ENCODE results near the gene CNEP1R1. TPM values are rescaled to one million over a fixed set of nuclear protein-coding genes. Genes with fewer than 3 reads are reported as not detected.

The CNEP1R1 gene
- total RNA-seq, 2 experiments from 2014 or later = 22.7 to 29.1 TPM

- Mint-ChIP-seq H3K4me1 (peaks cover 28% of the 10 kb centered on the region), H3K9me3 (no peaks in the 10 kb centered on the region), H3K27ac (peak overlapping the region; percentile 95), H3K27me3 (no peaks in the 10 kb centered on the region), H3K4me3 (peak overlapping the region; percentile 94), H3K36me3 (ENCODE audit: low read depth) (peaks cover 12% of the 10 kb centered on the region)
- ChIA-PET POLR2A (interaction anchor here (0.6 to 1.2 kb wide), 3 partner anchors 125 to 185 kb away, joined by 3 to 4 read pairs (median 4); no protein-coding TSS in a partner anchor), CTCF (interaction anchor here (0.5 to 2.4 kb wide), 73 partner anchors 8 to 786 kb away, joined by 3 to 25 read pairs (median 4); partner anchors contain the start of genes ADCY7, BRD7, HEATR3 and ZNF423)
- DNase-seq = peak; percentile 37
Observed at GRCh38 chr16:50025537-50025931, 509 bp downstream of the CNEP1R1 start.

GRCh38 chr16:50027829-50028228 is 2.8 kb downstream of the CNEP1R1 start:
- ChIA-PET CTCF (interaction anchor here (0.6 kb wide), 1 partner anchor 139 kb away, joined by 4 read pairs; no protein-coding TSS in a partner anchor), POLR2A (no interaction called here)
- Mint-ChIP-seq H3K36me3 (ENCODE audit: low read depth) (peaks cover 29% of the 10 kb centered on the region), H3K4me1 (peaks cover 34% of the 10 kb centered on the region), H3K27me3 (no peaks in the 10 kb centered on the region), H3K27ac (no peak overlapping the region), H3K9me3 (no peaks in the 10 kb centered on the region), H3K4me3 (no peak overlapping the region)
- no peak for DNase-seq

GRCh38 chr16:50035468-50035992 is 10.5 kb downstream of the CNEP1R1 start:
- Mint-ChIP-seq H3K4me1 (peaks cover 22% of the 10 kb centered on the region), H3K4me3 (no peak overlapping the region), H3K27me3 (no peaks in the 10 kb centered on the region), H3K27ac (no peak overlapping the region), H3K36me3 (ENCODE audit: low read depth) (peaks cover 38% of the 10 kb centered on the region), H3K9me3 (no peaks in the 10 kb centered on the region)
- ChIA-PET POLR2A (no interaction called here), CTCF (interaction anchor here (3.0 kb wide), 1 partner anchor 10 kb away, joined by 21 read pairs; the partner anchor contains the start of gene CNEP1R1)
- DNase-seq = no peak

GRCh38 chr16:50036426-50036825 is 11.4 kb downstream of the CNEP1R1 start:
- Mint-ChIP-seq H3K4me3 (no peak overlapping the region), H3K27ac (no peak overlapping the region), H3K36me3 (ENCODE audit: low read depth) (peaks cover 30% of the 10 kb centered on the region), H3K27me3 (no peaks in the 10 kb centered on the region), H3K9me3 (no peaks in the 10 kb centered on the region), H3K4me1 (peaks cover 18% of the 10 kb centered on the region)
- DNase-seq = no peak
- CTCF ChIA-PET = interaction anchor here (1.0 to 1.9 kb wide), 3 partner anchors 11 to 61 kb away, joined by 3 to 8 read pairs (median 4); partner anchors contain the start of gene CNEP1R1
- POLR2A ChIA-PET = no interaction called here

- H3K27ac Mint-ChIP-seq = no peak overlapping the region
- peaks cover 4% of the 10 kb centered on the region for H3K27me3 Mint-ChIP-seq
- H3K4me1 Mint-ChIP-seq = peaks cover 17% of the 10 kb centered on the region
- ChIA-PET POLR2A (no interaction called here), CTCF (interaction anchor here (1.0 to 1.9 kb wide), 4 partner anchors 13 to 216 kb away, joined by 3 to 8 read pairs (median 4); partner anchors contain the start of gene CNEP1R1)
- no peaks in the 10 kb centered on the region for H3K9me3 Mint-ChIP-seq
- H3K4me3 Mint-ChIP-seq = no peak overlapping the region
- no peak for DNase-seq
- H3K36me3 Mint-ChIP-seq (ENCODE audit: low read depth) = peaks cover 22% of the 10 kb centered on the region
Observed at GRCh38 chr16:50037662-50038220, 12.7 kb downstream of the CNEP1R1 start.

GRCh38 chr16:50038286-50038685 is 13.3 kb downstream of the CNEP1R1 start:
- CTCF ChIA-PET = interaction anchor here (0.6 to 1.2 kb wide), 4 partner anchors 8 to 1849 kb away, joined by 3 to 5 read pairs (median 3); no protein-coding TSS in a partner anchor
- Mint-ChIP-seq H3K27me3 (peaks cover 8% of the 10 kb centered on the region), H3K4me1 (peaks cover 17% of the 10 kb centered on the region), H3K9me3 (no peaks in the 10 kb centered on the region), H3K27ac (no peak overlapping the region), H3K36me3 (ENCODE audit: low read depth) (peaks cover 22% of the 10 kb centered on the region), H3K4me3 (no peak overlapping the region)
- DNase-seq = no peak
- POLR2A ChIA-PET = no interaction called here

GRCh38 chr16:50038756-50039529 is 13.9 kb downstream of the CNEP1R1 start:
- no peak overlapping the region for H3K4me3 Mint-ChIP-seq
- POLR2A ChIA-PET = no interaction called here
- H3K36me3 Mint-ChIP-seq (ENCODE audit: low read depth) = peaks cover 20% of the 10 kb centered on the region
- peak overlapping the region; percentile 47 for H3K27ac Mint-ChIP-seq
- H3K4me1 Mint-ChIP-seq = peaks cover 17% of the 10 kb centered on the region
- CTCF ChIA-PET = interaction anchor here (0.6 to 3.1 kb wide), 5 partner anchors 9 to 1850 kb away, joined by 3 to 10 read pairs (median 3); partner anchors contain the start of gene CNEP1R1
- no peak for DNase-seq
- H3K9me3 Mint-ChIP-seq = no peaks in the 10 kb centered on the region
- H3K27me3 Mint-ChIP-seq = peaks cover 13% of the 10 kb centered on the region

GRCh38 chr16:50040018-50040417 is 15.0 kb downstream of the CNEP1R1 start:
- ChIA-PET CTCF (interaction anchor here (3.1 kb wide), 1 partner anchor 15 kb away, joined by 10 read pairs; the partner anchor contains the start of gene CNEP1R1), POLR2A (no interaction called here)
- Mint-ChIP-seq H3K27me3 (peaks cover 15% of the 10 kb centered on the region), H3K36me3 (ENCODE audit: low read depth) (peaks cover 14% of the 10 kb centered on the region), H3K4me1 (peaks cover 15% of the 10 kb centered on the region), H3K4me3 (no peak overlapping the region), H3K9me3 (no peaks in the 10 kb centered on the region), H3K27ac (no peak overlapping the region)
- DNase-seq = no peak

GRCh38 chr16:50040710-50041109 is 15.7 kb downstream of the CNEP1R1 start:
- peaks cover 12% of the 10 kb centered on the region for H3K36me3 Mint-ChIP-seq (ENCODE audit: low read depth)
- peaks cover 15% of the 10 kb centered on the region for H3K4me1 Mint-ChIP-seq
- no peaks in the 10 kb centered on the region for H3K9me3 Mint-ChIP-seq
- CTCF ChIA-PET = interaction anchor here (0.6 to 3.1 kb wide), 2 partner anchors 16 to 146 kb away, joined by 3 to 10 read pairs; partner anchors contain the start of gene CNEP1R1
- H3K27me3 Mint-ChIP-seq = peaks cover 15% of the 10 kb centered on the region
- H3K27ac Mint-ChIP-seq = no peak overlapping the region
- POLR2A ChIA-PET = no interaction called here
- no peak for DNase-seq
- H3K4me3 Mint-ChIP-seq = no peak overlapping the region

- H3K4me1 Mint-ChIP-seq = peaks cover 6% of the 10 kb centered on the region
- POLR2A ChIA-PET = no interaction called here
- CTCF ChIA-PET = interaction anchor here (0.9 to 1.0 kb wide), 2 partner anchors 10 to 56 kb away, joined by 3 read pairs; no protein-coding TSS in a partner anchor
- no peaks in the 10 kb centered on the region for H3K9me3 Mint-ChIP-seq
- H3K4me3 Mint-ChIP-seq = no peak overlapping the region
- H3K27ac Mint-ChIP-seq = no peak overlapping the region
- H3K36me3 Mint-ChIP-seq (ENCODE audit: low read depth) = peaks cover 2% of the 10 kb centered on the region
- peaks cover 15% of the 10 kb centered on the region for H3K27me3 Mint-ChIP-seq
- DNase-seq = no peak
Observed at GRCh38 chr16:50043358-50043757, 18.3 kb downstream of the CNEP1R1 start.

GRCh38 chr16:50045412-50045811 is 20.4 kb downstream of the CNEP1R1 start:
- no peak for DNase-seq
- H3K4me3 Mint-ChIP-seq = no peak overlapping the region
- no peaks in the 10 kb centered on the region for H3K9me3 Mint-ChIP-seq
- ChIA-PET CTCF (interaction anchor here (0.6 to 1.6 kb wide), 2 partner anchors 14 to 620 kb away, joined by 3 read pairs; no protein-coding TSS in a partner anchor), POLR2A (no interaction called here)
- H3K36me3 Mint-ChIP-seq (ENCODE audit: low read depth) = no peaks in the 10 kb centered on the region
- H3K27ac Mint-ChIP-seq = no peak overlapping the region
- H3K4me1 Mint-ChIP-seq = no peaks in the 10 kb centered on the region
- H3K27me3 Mint-ChIP-seq = peaks cover 15% of the 10 kb centered on the region

GRCh38 chr16:50046853-50047252 is 21.8 kb downstream of the CNEP1R1 start:
- Mint-ChIP-seq H3K27me3 (peaks cover 23% of the 10 kb centered on the region), H3K4me3 (no peak overlapping the region), H3K9me3 (no peaks in the 10 kb centered on the region), H3K4me1 (no peaks in the 10 kb centered on the region), H3K36me3 (ENCODE audit: low read depth) (no peaks in the 10 kb centered on the region), H3K27ac (no peak overlapping the region)
- POLR2A ChIA-PET = no interaction called here
- CTCF ChIA-PET = interaction anchor here (0.6 to 1.6 kb wide), 3 partner anchors 12 to 42 kb away, joined by 3 to 5 read pairs (median 3); partner anchors contain the start of gene CNEP1R1
- DNase-seq = no peak

Measured in activated CD4-positive, alpha-beta T cell treated with anti-CD3 and anti-CD28 coated beads, Interleukin-2, amount 10 ng/mL, durations not matched to agents 7 days and 5 days (primary cell).